NCI-H748 treated with DMSO at 0.1 percent for 48 hours (cell line): Measurements from ENCODE around the gene RAB1A.
"Not testable (repeated sequence)": the region's sequence is repeated elsewhere in the genome, so short reads cannot be mapped to it uniquely, and the experiment has no call there.

Source experiments
- DNase-seq: peaks from one replicate; lab custom pipeline; 2025; lab: John Stamatoyannopoulos, UW

The RAB1A gene

GRCh38 chr2:65136253-65136652, 6.3 kb upstream of the RAB1A start:
- DNase-seq = no peak

DNA sequence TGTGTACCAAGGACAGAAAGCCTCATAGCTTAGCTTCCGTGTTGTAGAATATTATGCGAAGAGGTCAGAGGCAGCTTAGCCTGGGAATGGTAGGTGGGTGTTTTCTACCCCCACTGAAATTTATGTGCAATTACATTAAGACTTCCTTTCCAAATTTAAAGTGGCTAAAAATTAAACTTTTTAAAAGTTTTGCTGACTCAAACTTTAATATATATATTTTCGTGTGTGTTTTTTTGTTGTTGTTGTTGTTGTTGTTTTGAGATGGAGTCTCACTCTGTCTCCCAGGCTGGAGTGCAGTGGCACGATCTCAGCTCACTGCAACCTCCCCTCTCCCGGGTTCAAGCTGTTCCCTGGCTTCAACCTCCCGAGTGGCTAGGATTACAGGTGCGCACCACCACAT, 4.3 kb upstream of the RAB1A start:
- no peak for DNase-seq

- no peak for DNase-seq
Measured at GRCh38 chr2:65133626-65134025, 3.7 kb upstream of the RAB1A start.

GRCh38 chr2:65132930-65133329, 3.0 kb upstream of the RAB1A start:
- not testable (repeated sequence) for DNase-seq

- no peak for DNase-seq
Measured at GRCh38 chr2:65130664-65131175, 814 bp upstream of the RAB1A start.

- no peak for DNase-seq
Measured at GRCh38 chr2:65129286-65129825, 550 bp downstream of the RAB1A start.

DNA sequence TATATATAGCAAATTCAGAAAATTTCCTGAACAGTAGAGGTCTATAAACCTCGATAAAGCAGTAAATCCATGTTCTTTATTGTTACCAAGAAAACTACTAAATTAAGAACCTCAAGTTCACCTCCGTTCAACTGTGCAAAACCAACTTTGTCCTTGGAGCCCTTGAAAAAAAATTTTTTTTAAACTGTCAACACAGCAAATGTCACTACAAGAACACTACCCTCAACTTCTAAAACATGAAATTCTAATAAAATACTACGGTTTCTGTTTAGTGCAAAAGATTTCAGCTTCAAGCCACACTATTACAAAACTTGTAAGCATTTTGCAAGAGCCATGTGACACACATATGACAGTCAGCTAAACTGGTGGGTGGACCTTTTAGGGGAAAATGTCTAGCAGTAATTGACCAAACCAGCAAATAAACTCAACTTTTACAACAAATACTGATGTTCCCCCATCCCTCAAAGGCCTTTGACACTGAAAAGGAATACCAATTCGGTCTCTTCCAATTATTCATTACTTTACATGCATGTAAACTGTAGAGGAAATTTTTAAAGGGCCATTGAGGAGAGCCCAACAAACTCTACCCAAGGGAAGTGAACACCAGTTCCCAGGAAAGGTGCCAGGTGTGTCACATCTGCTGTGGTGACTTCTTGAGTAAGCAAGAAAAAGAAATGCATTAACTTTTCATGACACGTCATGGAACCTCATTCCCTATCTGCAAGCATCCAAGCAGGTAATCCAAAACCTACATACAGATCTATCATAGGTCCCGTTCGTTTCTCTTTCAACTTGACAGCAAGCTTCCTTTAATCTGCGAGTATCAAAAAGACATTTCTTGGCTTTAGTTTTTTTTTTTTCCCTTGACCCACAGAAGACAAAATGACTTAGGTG, 1.4 kb downstream of the RAB1A start:
- no peak for DNase-seq

DNA sequence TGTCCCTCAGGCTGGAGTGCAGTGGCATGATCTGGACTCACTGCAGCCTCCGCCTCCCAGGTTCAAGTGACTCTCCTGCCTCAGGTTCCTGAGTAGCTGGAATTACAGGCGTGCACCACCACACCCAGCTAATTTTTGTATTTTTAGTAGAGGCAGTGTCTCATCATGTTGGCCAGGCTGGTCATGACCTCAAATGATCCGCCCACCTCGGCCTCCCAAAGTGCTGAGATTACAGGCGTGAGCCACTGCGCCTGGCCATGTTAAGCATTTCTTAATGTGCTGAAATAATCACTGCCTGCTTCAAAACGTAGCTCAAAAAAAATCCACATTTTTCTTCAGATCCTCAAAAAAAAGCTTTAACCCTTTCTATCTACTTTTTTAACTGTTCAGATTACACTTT, 4.4 kb downstream of the RAB1A start:
- not testable (repeated sequence) for DNase-seq

DNA sequence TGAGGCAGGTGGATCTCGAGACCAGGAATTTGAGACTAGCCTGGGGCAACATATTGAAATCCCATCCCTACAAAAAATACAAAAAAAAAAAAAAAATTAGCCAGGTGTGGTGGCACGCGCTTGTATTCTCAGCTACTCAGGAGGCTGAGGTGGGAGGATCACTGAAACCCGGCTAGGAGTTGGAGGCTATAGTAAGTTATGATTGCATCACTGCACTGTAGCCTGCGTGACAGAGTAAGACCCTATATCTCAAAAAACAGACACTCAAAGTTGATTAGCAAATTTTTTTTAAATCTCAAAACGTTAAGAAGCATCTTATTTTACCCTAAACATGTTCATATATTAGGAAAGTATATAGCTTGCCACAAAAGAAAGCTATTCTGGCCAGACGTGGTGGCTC, 7.6 kb downstream of the RAB1A start:
- no peak for DNase-seq

DNA sequence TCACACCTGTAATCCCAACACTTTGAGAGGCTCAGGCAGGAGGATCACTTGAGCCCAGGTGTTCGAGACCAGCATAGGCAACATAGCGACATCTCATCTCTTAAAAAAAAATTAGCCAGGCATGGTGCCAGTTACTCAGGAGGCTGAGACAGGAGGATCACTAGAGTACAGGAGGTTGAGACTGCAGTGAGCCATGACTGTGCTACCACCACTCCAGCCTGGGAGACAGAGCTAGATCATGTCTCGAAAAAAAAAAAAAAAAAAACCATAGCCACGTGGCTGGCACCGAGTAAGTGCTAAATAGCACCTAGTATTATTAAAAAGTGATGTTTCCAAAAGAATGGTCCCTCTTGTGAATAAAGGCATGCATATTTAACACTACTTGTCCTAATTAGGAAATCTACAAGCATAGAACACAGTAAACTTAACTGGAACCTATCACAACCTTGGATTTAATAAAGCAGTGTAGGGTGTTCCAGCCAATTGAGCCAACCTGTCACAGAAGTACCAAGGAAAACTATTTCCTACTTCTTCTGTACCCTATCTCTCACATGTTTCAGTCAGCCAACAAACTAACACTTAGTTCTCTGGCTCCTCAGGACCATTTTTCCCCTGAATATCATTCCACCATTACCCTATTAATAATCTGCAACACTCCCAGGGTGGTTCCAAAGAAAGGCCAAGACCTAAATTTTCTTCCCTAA, 8.8 kb downstream of the RAB1A start:
- DNase-seq = no peak

- no peak for DNase-seq
Measured at GRCh38 chr2:65116645-65117044, 13.3 kb downstream of the RAB1A start.

DNA sequence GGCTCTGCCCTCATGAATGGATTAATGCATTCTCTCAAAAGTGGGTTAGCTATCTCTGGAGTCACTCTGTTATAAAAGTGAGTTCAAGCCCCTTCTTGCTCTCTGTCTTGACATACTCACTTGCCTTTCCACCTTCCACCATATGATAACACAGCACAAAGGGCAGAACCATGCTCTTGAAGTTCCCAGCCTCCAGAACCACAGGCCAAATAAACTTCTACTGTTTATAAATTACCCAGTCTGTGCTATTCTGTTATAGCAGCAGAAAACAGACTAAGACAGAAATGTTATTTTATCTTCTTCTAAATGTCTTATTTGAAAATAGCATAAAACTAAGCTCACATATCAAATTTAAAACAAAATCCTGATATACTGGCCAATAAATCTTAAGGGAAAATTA, 15.0 kb downstream of the RAB1A start:
- no peak for DNase-seq

- DNase-seq = no peak
Measured at GRCh38 chr2:65113816-65114215, 16.1 kb downstream of the RAB1A start.

DNA sequence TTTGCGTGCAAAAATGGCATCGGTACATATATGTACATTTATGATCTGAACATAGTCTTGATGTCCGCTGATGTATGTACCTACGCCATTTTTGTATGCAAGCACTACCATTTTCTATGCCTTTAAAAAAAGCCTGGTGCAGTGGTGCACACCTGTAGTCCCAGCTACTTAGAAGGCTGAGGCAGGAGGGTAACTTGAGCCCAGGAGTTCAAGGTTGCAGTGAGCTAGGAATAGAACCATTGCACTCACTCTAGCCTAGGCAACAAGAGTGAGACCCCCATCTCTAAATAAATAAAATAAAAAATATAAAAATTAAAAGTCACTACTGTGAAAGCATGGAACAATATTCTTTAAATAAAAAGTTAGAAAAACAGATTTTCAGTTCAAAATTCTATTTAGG, 16.7 kb downstream of the RAB1A start:
- no peak for DNase-seq

- no peak for DNase-seq
Measured at GRCh38 chr2:65112633-65113032, 17.3 kb downstream of the RAB1A start.

DNA sequence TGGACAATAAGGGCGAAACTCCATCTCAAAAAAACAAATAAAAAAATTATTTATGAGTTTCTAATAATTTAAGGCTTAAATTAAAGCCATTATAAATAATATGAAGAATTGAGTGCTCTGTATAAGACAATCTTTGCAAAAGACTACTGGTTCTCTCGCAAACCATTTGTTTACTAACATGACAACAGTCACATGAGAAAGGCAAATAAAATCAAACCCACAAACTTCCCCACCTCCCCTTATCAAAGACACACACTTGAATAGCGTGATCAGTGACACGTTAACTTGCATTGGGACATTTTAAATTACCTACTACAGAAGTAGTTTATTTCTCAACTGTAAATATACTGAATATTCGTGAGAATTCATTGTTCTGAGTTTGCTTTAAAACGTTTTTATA, 21.1 kb downstream of the RAB1A start:
- no peak for DNase-seq

DNA sequence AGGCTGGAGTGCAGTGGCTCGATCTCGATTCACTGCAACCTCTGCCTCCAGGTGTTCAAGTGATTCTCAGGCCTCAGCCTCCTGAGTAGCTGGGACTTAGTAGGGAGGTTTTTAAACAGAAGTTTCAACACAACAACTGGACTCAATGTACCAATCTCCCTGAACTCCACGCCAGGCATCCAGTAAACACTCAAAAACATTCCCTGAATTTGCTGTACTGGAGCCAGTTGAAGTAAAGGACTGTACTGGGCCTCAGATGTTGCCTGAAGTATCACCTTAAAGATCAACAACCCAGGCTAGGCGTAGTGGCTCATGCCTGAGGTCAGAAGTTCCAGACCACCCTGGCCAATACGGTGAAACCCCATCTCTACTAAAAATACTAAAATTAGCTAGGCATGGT, 22.4 kb downstream of the RAB1A start:
- DNase-seq = no peak

DNA sequence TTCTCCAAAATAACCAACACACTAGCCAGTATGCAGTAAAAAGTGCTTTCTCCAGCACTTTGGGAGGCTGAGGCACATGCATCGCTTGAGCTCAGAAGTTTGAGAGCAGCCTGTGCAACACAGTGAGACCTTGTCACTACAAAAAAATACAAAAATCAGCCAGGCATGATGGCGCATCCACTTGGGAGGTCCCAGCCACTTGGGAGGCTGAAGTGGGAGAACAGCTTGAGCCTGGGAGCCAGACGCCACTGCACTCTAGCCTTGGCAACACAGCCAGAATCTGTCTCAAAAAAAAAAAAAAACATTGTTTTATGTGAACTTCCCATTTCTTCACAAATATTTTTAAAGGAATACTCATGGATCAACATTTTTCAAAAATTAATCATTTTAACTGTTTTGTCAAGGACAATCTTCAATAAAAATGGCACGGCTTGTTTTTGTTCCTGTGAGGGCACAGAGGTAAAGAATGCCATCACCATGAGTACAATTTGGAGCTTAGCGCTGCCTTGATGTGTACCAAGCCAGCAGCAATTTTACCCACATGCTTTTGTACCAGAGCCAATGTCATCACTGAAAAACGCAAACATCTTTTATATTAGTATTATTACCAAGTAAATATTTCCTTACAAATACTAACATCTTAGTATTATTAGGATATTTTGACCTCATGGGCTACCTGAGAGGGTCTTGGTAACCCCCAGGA, 26.7 kb downstream of the RAB1A start:
- DNase-seq = no peak

DNA sequence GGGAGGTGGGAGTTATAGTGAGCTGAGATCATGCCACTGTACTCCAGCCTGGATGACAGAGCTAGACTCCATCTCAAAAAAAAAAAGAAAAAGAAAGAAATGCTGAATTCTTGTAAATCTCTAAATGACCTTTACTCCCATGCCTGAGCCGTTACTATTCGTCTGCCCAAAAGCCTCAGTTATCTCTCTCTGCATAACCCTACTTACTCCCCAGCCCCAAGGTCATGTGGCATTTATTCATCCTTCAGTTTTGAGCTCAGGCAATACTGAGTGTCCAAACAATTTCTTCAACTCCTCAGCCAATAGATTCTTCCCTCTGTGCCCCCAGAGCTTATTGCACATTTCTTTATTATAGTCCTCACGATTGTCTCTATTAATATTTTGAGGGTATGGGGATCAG, 28.8 kb downstream of the RAB1A start:
- no peak for DNase-seq

DNA sequence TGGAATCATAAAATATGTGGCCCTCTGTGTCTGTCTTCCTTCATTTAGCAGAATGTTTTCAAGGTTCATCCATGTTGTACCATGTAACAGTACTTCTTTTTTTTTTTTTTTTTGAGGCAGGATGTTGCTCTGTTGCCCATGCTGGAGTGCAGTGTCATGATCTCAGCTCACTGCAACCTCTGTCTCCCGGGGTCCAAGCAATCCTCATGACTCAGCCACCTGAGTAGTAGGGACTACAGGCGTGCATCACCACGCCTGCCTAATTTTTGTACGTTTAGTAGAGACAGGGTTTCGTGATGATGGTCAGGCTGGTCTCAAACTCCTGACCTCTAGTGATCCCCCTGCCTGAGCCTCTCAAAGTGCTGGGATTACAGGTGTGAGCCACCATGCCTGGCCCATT, 31.2 kb downstream of the RAB1A start:
- no peak for DNase-seq

DNA sequence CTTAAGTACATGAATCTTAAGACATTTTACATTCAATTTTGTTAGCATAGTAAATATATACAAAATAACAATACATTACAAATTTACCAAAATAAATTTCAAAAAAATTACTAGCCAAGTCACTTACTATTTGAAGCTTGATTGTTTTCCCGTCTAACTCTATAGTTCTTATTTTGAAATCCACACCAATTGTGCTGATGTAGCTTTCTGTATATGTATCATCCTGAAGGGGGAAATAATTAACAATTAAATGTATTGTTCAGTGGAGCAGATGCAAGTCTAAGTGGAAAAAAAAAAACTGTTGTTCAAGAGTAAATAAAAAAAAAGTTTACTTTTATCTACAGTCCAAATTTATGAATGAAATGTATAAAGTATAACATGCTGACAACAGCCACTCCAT, 32.1 kb downstream of the RAB1A start:
- DNase-seq = no peak

GRCh38 chr2:65096948-65097347, 33.0 kb downstream of the RAB1A start:
- no peak for DNase-seq
